ENCODE results near the gene DMAP1. TPM values are rescaled to one million over a fixed set of nuclear protein-coding genes. Genes with fewer than 3 reads are reported as not detected.

The DMAP1 gene
- polyA plus RNA-seq, 4 donors: 34.7 to 80.8 (median 58.0) TPM

GRCh38 chr1:44262816-44263567 lies 49.7 kb downstream of the DMAP1 start:
- H3K36me3 ChIP-seq (ENCODE audit: control insufficient read depth in 3 of 3, insufficient read depth in 2 of 3, low read depth in 1 of 3, low read length in 3 of 3): peaks cover 0 to 27% (median 0%) of the 10 kb centered on the region in 3 donors
- WGBS, 3 donors: 91 to 98% (median 95%) methylated on average over 4 of the region's 4 CpGs
- no peak overlapping the region for H3K27ac ChIP-seq (ENCODE audit: low read depth in 1 of 3, low read length in 2 of 3)

GRCh38 chr1:44263568-44264450 lies 50.5 kb downstream of the DMAP1 start:
- DNase-seq (no peak), FAIRE-seq (no peak)
- Histone ChIP-seq H3K9me3 (ENCODE audit: control insufficient read depth in 2 of 2, insufficient read depth in 1 of 2, low read depth in 1 of 2, low read length in 1 of 2) (no peaks in the 10 kb centered on the region), H3K27ac (ENCODE audit: low read depth in 1 of 3, low read length in 2 of 3) (no peak overlapping the region), H3K27me3 (ENCODE audit: control insufficient read depth in 3 of 3, insufficient read depth in 3 of 3, low read length in 3 of 3) (no peaks in the 10 kb centered on the region), H3K4me3 (ENCODE audit: low read depth in 1 of 3, low read length in 3 of 3) (no peak overlapping the region), H3K36me3 (ENCODE audit: control insufficient read depth in 3 of 3, insufficient read depth in 2 of 3, low read depth in 1 of 3, low read length in 3 of 3) (peaks cover 0 to 24% (median 0%) of the 10 kb centered on the region in 3 donors), H3K4me1 (ENCODE audit: control insufficient read depth in 3 of 3, insufficient read depth in 2 of 3, low read depth in 1 of 3, low read length in 2 of 3) (peaks cover 3 to 62% (median 15%) of the 10 kb centered on the region in 3 donors)
- 92 to 94% (median 93%) methylated on average over 9 of the region's 9 CpGs for WGBS, 3 donors

More at GRCh38 chr1:44262816-44263567, 49.7 kb downstream of the DMAP1 start:
- Histone ChIP-seq H3K4me1 (ENCODE audit: control insufficient read depth in 3 of 3, insufficient read depth in 2 of 3, low read depth in 1 of 3, low read length in 2 of 3) (peaks cover 0 to 54% (median 10%) of the 10 kb centered on the region in 3 donors), H3K4me3 (ENCODE audit: low read depth in 1 of 3, low read length in 3 of 3) (no peak overlapping the region), H3K27me3 (ENCODE audit: control insufficient read depth in 3 of 3, insufficient read depth in 3 of 3, low read length in 3 of 3) (no peaks in the 10 kb centered on the region), H3K9me3 (ENCODE audit: control insufficient read depth in 2 of 2, insufficient read depth in 1 of 2, low read depth in 1 of 2, low read length in 1 of 2) (no peaks in the 10 kb centered on the region)
- DNase-seq (no peak), FAIRE-seq (no peak)

GRCh38 chr1:44264451-44264771 lies 51.1 kb downstream of the DMAP1 start:
- no peak overlapping the region for H3K27ac ChIP-seq (ENCODE audit: low read depth in 1 of 3, low read length in 2 of 3)
- no peaks in the 10 kb centered on the region for H3K27me3 ChIP-seq (ENCODE audit: control insufficient read depth in 3 of 3, insufficient read depth in 3 of 3, low read length in 3 of 3)
- no peaks in the 10 kb centered on the region for H3K9me3 ChIP-seq (ENCODE audit: control insufficient read depth in 2 of 2, insufficient read depth in 1 of 2, low read depth in 1 of 2, low read length in 1 of 2)
- peaks cover 0 to 22% (median 0%) of the 10 kb centered on the region in 3 donors for H3K36me3 ChIP-seq (ENCODE audit: control insufficient read depth in 3 of 3, insufficient read depth in 2 of 3, low read depth in 1 of 3, low read length in 3 of 3)
- no peak overlapping the region for H3K4me3 ChIP-seq (ENCODE audit: low read depth in 1 of 3, low read length in 3 of 3)
- peaks cover 3 to 68% (median 17%) of the 10 kb centered on the region in 3 donors for H3K4me1 ChIP-seq (ENCODE audit: control insufficient read depth in 3 of 3, insufficient read depth in 2 of 3, low read depth in 1 of 3, low read length in 2 of 3)
- 90 to 92% (median 90%) methylated on average over 11 of the region's 11 CpGs for WGBS, 3 donors
- FAIRE-seq: no peak
- DNase-seq: no peak

- H3K27ac ChIP-seq (ENCODE audit: low read depth in 1 of 3, low read length in 2 of 3): peak overlapping the region in 1 of 3 donors; percentile 76
- no peaks in the 10 kb centered on the region for H3K27me3 ChIP-seq (ENCODE audit: control insufficient read depth in 3 of 3, insufficient read depth in 3 of 3, low read length in 3 of 3)
- WGBS, 3 donors: 93 to 100% (median 97%) methylated on average over 1 of the region's 1 CpG
- DNase-seq (peak in 1 of 2 donors; percentile 26), FAIRE-seq (no peak)
- H3K36me3 ChIP-seq (ENCODE audit: control insufficient read depth in 3 of 3, insufficient read depth in 2 of 3, low read depth in 1 of 3, low read length in 3 of 3): peaks cover 0 to 19% (median 0%) of the 10 kb centered on the region in 3 donors
- H3K4me3 ChIP-seq (ENCODE audit: low read depth in 1 of 3, low read length in 3 of 3): no peak overlapping the region
- H3K4me1 ChIP-seq (ENCODE audit: control insufficient read depth in 3 of 3, insufficient read depth in 2 of 3, low read depth in 1 of 3, low read length in 2 of 3): peaks cover 3 to 78% (median 20%) of the 10 kb centered on the region in 3 donors
- no peaks in the 10 kb centered on the region for H3K9me3 ChIP-seq (ENCODE audit: control insufficient read depth in 2 of 2, insufficient read depth in 1 of 2, low read depth in 1 of 2, low read length in 1 of 2)
Measured at GRCh38 chr1:44265656-44266358, 52.5 kb downstream of the DMAP1 start.

GRCh38 chr1:44266400-44267344 lies 53.4 kb downstream of the DMAP1 start:
- WGBS, 3 donors: 28 to 77% (median 43%) methylated on average over 6 of the region's 6 CpGs

GRCh38 chr1:44267438-44267837 lies 54.2 kb downstream of the DMAP1 start:
- Histone ChIP-seq H3K27me3 (ENCODE audit: control insufficient read depth in 3 of 3, insufficient read depth in 3 of 3, low read length in 3 of 3) (no peaks in the 10 kb centered on the region), H3K4me1 (ENCODE audit: control insufficient read depth in 3 of 3, insufficient read depth in 2 of 3, low read depth in 1 of 3, low read length in 2 of 3) (peaks cover 3 to 78% (median 17%) of the 10 kb centered on the region in 3 donors), H3K27ac (ENCODE audit: low read depth in 1 of 3, low read length in 2 of 3) (peak overlapping the region; percentile 61 to 76 (median 63)), H3K4me3 (ENCODE audit: low read depth in 1 of 3, low read length in 3 of 3) (no peak overlapping the region), H3K9me3 (ENCODE audit: control insufficient read depth in 2 of 2, insufficient read depth in 1 of 2, low read depth in 1 of 2, low read length in 1 of 2) (no peaks in the 10 kb centered on the region), H3K36me3 (ENCODE audit: control insufficient read depth in 3 of 3, insufficient read depth in 2 of 3, low read depth in 1 of 3, low read length in 3 of 3) (peaks cover 0 to 12% (median 0%) of the 10 kb centered on the region in 3 donors)
- DNase-seq (peak; percentile 91 to 98), FAIRE-seq (no peak)
- WGBS, 3 donors: 25 to 72% (median 49%) methylated on average over 5 of the region's 5 CpGs

More at GRCh38 chr1:44266400-44267344, 53.4 kb downstream of the DMAP1 start:
- no peaks in the 10 kb centered on the region for H3K9me3 ChIP-seq (ENCODE audit: control insufficient read depth in 2 of 2, insufficient read depth in 1 of 2, low read depth in 1 of 2, low read length in 1 of 2)
- H3K4me1 ChIP-seq (ENCODE audit: control insufficient read depth in 3 of 3, insufficient read depth in 2 of 3, low read depth in 1 of 3, low read length in 2 of 3): peaks cover 3 to 78% (median 19%) of the 10 kb centered on the region in 3 donors
- no peak overlapping the region for H3K4me3 ChIP-seq (ENCODE audit: low read depth in 1 of 3, low read length in 3 of 3)
- peak in 1 of 2 donors; percentile 80 for DNase-seq
- FAIRE-seq: no peak
- peaks cover 0 to 18% (median 0%) of the 10 kb centered on the region in 3 donors for H3K36me3 ChIP-seq (ENCODE audit: control insufficient read depth in 3 of 3, insufficient read depth in 2 of 3, low read depth in 1 of 3, low read length in 3 of 3)
- H3K27ac ChIP-seq (ENCODE audit: low read depth in 1 of 3, low read length in 2 of 3): peak overlapping the region; percentile 39 to 76 (median 63)
- H3K27me3 ChIP-seq (ENCODE audit: control insufficient read depth in 3 of 3, insufficient read depth in 3 of 3, low read length in 3 of 3): no peaks in the 10 kb centered on the region

GRCh38 chr1:44268054-44268453 lies 54.8 kb downstream of the DMAP1 start:
- Histone ChIP-seq H3K27me3 (ENCODE audit: control insufficient read depth in 3 of 3, insufficient read depth in 3 of 3, low read length in 3 of 3) (no peaks in the 10 kb centered on the region), H3K4me3 (ENCODE audit: low read depth in 1 of 3, low read length in 3 of 3) (no peak overlapping the region), H3K4me1 (ENCODE audit: control insufficient read depth in 3 of 3, insufficient read depth in 2 of 3, low read depth in 1 of 3, low read length in 2 of 3) (peaks cover 3 to 79% (median 17%) of the 10 kb centered on the region in 3 donors), H3K27ac (ENCODE audit: low read depth in 1 of 3, low read length in 2 of 3) (peak overlapping the region; percentile 61 to 76 (median 75)), H3K9me3 (ENCODE audit: control insufficient read depth in 2 of 2, insufficient read depth in 1 of 2, low read depth in 1 of 2, low read length in 1 of 2) (no peaks in the 10 kb centered on the region), H3K36me3 (ENCODE audit: control insufficient read depth in 3 of 3, insufficient read depth in 2 of 3, low read depth in 1 of 3, low read length in 3 of 3) (peaks cover 0 to 12% (median 0%) of the 10 kb centered on the region in 3 donors)
- FAIRE-seq (no peak), DNase-seq (peak in 1 of 2 donors; percentile 78)
- WGBS, 3 donors: 80 to 85% (median 84%) methylated on average over 1 of the region's 1 CpG
